H9 (cell line): ENCODE measurements around the gene NR2F2. TPM values are rescaled to one million over a fixed set of nuclear protein-coding genes. Genes with fewer than 3 reads are reported as not detected.

ENCODE experiments used
- DNase-seq: peaks from one replicate; pipeline ENCODE4 v3.0.0-alpha.2; 2017
- H2AFZ ChIP-seq: one replicate; pipeline ENCODE4 v1.6.1; 2013; ENCODE audit warnings: mild to moderate bottlenecking, low read length, control low read depth, moderate library complexity
- H2AK5ac ChIP-seq: 2 replicates; pipeline ENCODE4 v1.6.1; 2013; ENCODE audit warnings: low read length, control low read depth, mixed read lengths; ENCODE audit not compliant: insufficient read length
- H2BK120ac ChIP-seq: one replicate; pipeline ENCODE4 v1.6.1; 2013; ENCODE audit warnings: low read depth, mild to moderate bottlenecking, low read length, control low read depth, inconsistent platforms; ENCODE audit not compliant: poor library complexity, severe bottlenecking
- H2BK12ac ChIP-seq: 2 replicates; pipeline ENCODE4 v1.6.1; 2013; ENCODE audit warnings: low read length, control low read depth, mixed read lengths, low read depth; ENCODE audit not compliant: insufficient read length
- H2BK15ac ChIP-seq: 2 replicates; pipeline ENCODE4 v1.6.1; 2013; ENCODE audit warnings: low read depth, low read length, control low read depth
- H2BK20ac ChIP-seq: one replicate; pipeline ENCODE4 v1.6.1; 2013; ENCODE audit warnings: low read depth, mild to moderate bottlenecking, low read length, control low read depth, inconsistent platforms; ENCODE audit not compliant: poor library complexity, severe bottlenecking
- H2BK5ac ChIP-seq: 2 replicates; pipeline ENCODE4 v1.6.1; 2013; ENCODE audit warnings: low read length, control low read depth, mixed read lengths; ENCODE audit not compliant: insufficient read length
- H3K14ac ChIP-seq: 2 replicates; pipeline ENCODE4 v1.6.1; 2013; ENCODE audit warnings: low read length, control low read depth; ENCODE audit not compliant: insufficient read depth
- H3K18ac ChIP-seq: 2 replicates; pipeline ENCODE4 v1.6.1; 2013; ENCODE audit warnings: low read depth, mild to moderate bottlenecking, mixed read lengths, low read length, control low read depth; ENCODE audit not compliant: insufficient read length
- H3K23ac ChIP-seq: 2 replicates; pipeline ENCODE4 v1.6.1; 2013; ENCODE audit warnings: low read length, control low read depth, mixed read lengths, low read depth; ENCODE audit not compliant: insufficient read length
- H3K23me2 ChIP-seq: 2 replicates; pipeline ENCODE4 v1.6.1; 2013; ENCODE audit warnings: low read depth, mild to moderate bottlenecking, mixed read lengths, low read length, control low read depth; ENCODE audit not compliant: insufficient read length, poor library complexity, severe bottlenecking
- H3K27ac ChIP-seq: 2 replicates; pipeline ENCODE4 v1.5.1; 2013; ENCODE audit warnings: low read length, control low read depth, mixed read lengths, low read depth; ENCODE audit not compliant: insufficient read length
- H3K27me3 ChIP-seq: 2 replicates; pipeline ENCODE4 v1.6.1; 2013; ENCODE audit warnings: low read length, control low read depth, inconsistent platforms; ENCODE audit not compliant: insufficient read depth
- H3K4ac ChIP-seq: 2 replicates; pipeline ENCODE4 v1.6.1; 2013; ENCODE audit warnings: low read depth, mild to moderate bottlenecking, control low read depth, inconsistent platforms, low read length, moderate library complexity
- H3K4me1 ChIP-seq: 2 replicates; pipeline ENCODE4 v1.6.1; 2013; ENCODE audit warnings: low read length, control low read depth, inconsistent platforms; ENCODE audit not compliant: insufficient read depth
- H3K4me2 ChIP-seq: 2 replicates; pipeline ENCODE4 v1.6.1; 2013; ENCODE audit warnings: low read length, control low read depth, mixed read lengths; ENCODE audit not compliant: insufficient read length, insufficient read depth
- H3K56ac ChIP-seq: 2 replicates; pipeline ENCODE4 v1.6.1; 2013; ENCODE audit warnings: low read depth, mild to moderate bottlenecking, mixed read lengths, low read length, control low read depth; ENCODE audit not compliant: insufficient read length
- H3K79me1 ChIP-seq: 2 replicates; pipeline ENCODE4 v1.6.1; 2013; ENCODE audit warnings: low read depth, mild to moderate bottlenecking, moderate library complexity, low read length, control low read depth, inconsistent platforms; ENCODE audit not compliant: insufficient read depth, poor library complexity, severe bottlenecking
- H3K79me2 ChIP-seq: 2 replicates; pipeline ENCODE4 v1.6.1; 2013; ENCODE audit warnings: low read length, control low read depth, inconsistent platforms; ENCODE audit not compliant: insufficient read depth
- H3K9ac ChIP-seq: 2 replicates; pipeline ENCODE4 v1.6.1; 2013; ENCODE audit warnings: low read length, control low read depth, mixed read lengths; ENCODE audit not compliant: insufficient read length; ENCODE audit errors: extremely low read depth
- H3K9me3 ChIP-seq: one replicate; pipeline ENCODE4 v1.6.1; 2013; ENCODE audit warnings: low read depth, low read length, inconsistent platforms; ENCODE audit not compliant: control insufficient read depth
- H3T11ph ChIP-seq: one replicate; pipeline ENCODE4 v1.6.1; 2013; ENCODE audit warnings: mild to moderate bottlenecking, low read length, control low read depth, inconsistent platforms
- H4K20me1 ChIP-seq: one replicate; pipeline ENCODE4 v1.6.1; 2013; ENCODE audit not compliant: control insufficient read depth, insufficient read length, insufficient read depth
- H4K5ac ChIP-seq: 2 replicates; pipeline ENCODE4 v1.6.1; 2013; ENCODE audit warnings: low read depth, mild to moderate bottlenecking, mixed read lengths, low read length, control low read depth; ENCODE audit not compliant: insufficient read length
- H4K8ac ChIP-seq: replicated peaks from 2 replicates; pipeline ENCODE4 v1.6.1; 2013; ENCODE audit warnings: low read length, control low read depth, mixed read lengths, low read depth; ENCODE audit not compliant: insufficient read length
- H4K91ac ChIP-seq: 2 replicates; pipeline ENCODE4 v1.6.1; 2013; ENCODE audit warnings: low read depth, mild to moderate bottlenecking, moderate library complexity, mixed read lengths, low read length, control low read depth; ENCODE audit not compliant: insufficient read length
- H3K27ac Mint-ChIP-seq, 3 experiments: 2 replicates in 2 of 3; 3 replicates in 1 of 3; pipeline ENCODE4 v1.8.0; 2020 to 2021; ENCODE audit warnings: mixed read lengths in 3 of 3, mild to moderate bottlenecking in 1 of 3, moderate library complexity in 1 of 3
- H3K27me3 Mint-ChIP-seq: 2 replicates; pipeline ENCODE4 v1.8.0; 2021; ENCODE audit warnings: low read depth, mild to moderate bottlenecking, moderate library complexity, mixed read lengths
- H3K36me3 Mint-ChIP-seq, 3 experiments: 2 replicates in 2 of 3; 3 replicates in 1 of 3; pipeline ENCODE4 v1.8.0; 2020 to 2021; ENCODE audit warnings: low read depth in 3 of 3, mixed read lengths in 3 of 3; ENCODE audit not compliant: insufficient read depth in 1 of 3
- H3K4me1 Mint-ChIP-seq, 2 experiments: 2 replicates each; pipeline ENCODE4 v1.8.0; 2020; ENCODE audit warnings: mixed read lengths in 2 of 2
- H3K4me3 Mint-ChIP-seq, 2 experiments: 2 replicates in 1 of 2; 3 replicates in 1 of 2; pipeline ENCODE4 v1.8.0; 2020 to 2021; ENCODE audit warnings: mild to moderate bottlenecking in 2 of 2, mixed read lengths in 2 of 2, moderate library complexity in 1 of 2
- H3K9me3 Mint-ChIP-seq, 2 experiments: 2 replicates in 1 of 2; 3 replicates in 1 of 2; pipeline ENCODE4 v1.8.0; 2020; ENCODE audit warnings: mild to moderate bottlenecking in 2 of 2, mixed read lengths in 2 of 2, moderate library complexity in 1 of 2
- CTCF ChIP-seq: fragments of 200-600 bp; sonication (generic); conservative IDR thresholded peaks from 3 replicates; pipeline ENCODE4 v1.8.0; 2021; ENCODE audit warnings: antibody characterized with exemption, mild to moderate bottlenecking
- WGBS: extraction: QIAGEN DNeasy Blood & Tissue Kit; methylation state at CpG from one replicate; pipeline ENCODE4 v1.1.7; 2013; ENCODE audit warnings: missing lambda C conversion rate, low lambda C conversion rate, mixed read lengths; ENCODE audit not compliant: insufficient read length; ENCODE audit errors: extremely low coverage; 5-methylcytosine and 5-hydroxymethylcytosine counted together
- total RNA-seq: library from RNA; stranded (reverse); gene quantifications from 2 replicates; pipeline ENCODE4 v1.2.1, GENCODE V29; 2021

Gene NR2F2
- total RNA-seq, 1 experiment from 2014 or later, result 0.24 TPM

GRCh38 chr15:96353930-96354730 lies 23.6 kb downstream of the NR2F2 start:
- Mint-ChIP-seq H3K4me3 (peak overlapping the region; percentile 15 to 75; a peak in 3 of 5 replicates), H3K36me3 (peaks cover 0 to 2% (median 0%) of the 10 kb centered on the region in 3 experiments; a peak in 2 of 7 replicates), H3K4me1 (peaks cover 3 to 53% of the 10 kb centered on the region in 2 experiments; a peak in 3 of 4 replicates), H3K27me3 (no peaks in the 10 kb centered on the region), H3K27ac (no peak overlapping the region), H3K9me3 (peaks cover 2 to 16% of the 10 kb centered on the region in 2 experiments; a peak in 3 of 5 replicates)
- Histone ChIP-seq H3K9ac (no peak overlapping the region), H3T11ph (no peak overlapping the region), H3K79me1 (no peaks in the 10 kb centered on the region), H3K27me3 (peaks cover 98% of the 10 kb centered on the region), H4K20me1 (peaks cover 2% of the 10 kb centered on the region), H2BK15ac (no peak overlapping the region), H3K4me2 (peak overlapping the region; percentile 41), H2BK5ac (no peak overlapping the region), H3K14ac (no peak overlapping the region), H2BK12ac (no peak overlapping the region), H3K18ac (no peak overlapping the region), H3K9me3 (no peaks in the 10 kb centered on the region), H3K23me2 (no peaks in the 10 kb centered on the region), H2BK20ac (no peak overlapping the region), H2AFZ (no peak overlapping the region), H3K27ac (no peak overlapping the region), H3K4ac (no peak overlapping the region), H2BK120ac (no peak overlapping the region), H2AK5ac (no peak overlapping the region), H3K56ac (no peak overlapping the region), H3K23ac (no peak overlapping the region), H3K79me2 (no peaks in the 10 kb centered on the region), H4K5ac (no peak overlapping the region), H3K4me1 (no peaks in the 10 kb centered on the region), H4K91ac (no peak overlapping the region), H4K8ac (no peak overlapping the region)
- peak; percentile 74 for DNase-seq
- no CpG with 5 or more reads among the region's 67 CpGs for WGBS
- peak; percentile 69 for TF ChIP-seq CTCF
